Astrocyte of the spinal cord (primary cell): ENCODE results near the gene RTL10.

ENCODE experiments used
- DNase-seq: peaks from one replicate; pipeline ENCODE4 v3.0.0; 2011; ENCODE audit warnings: low read depth, low spot score
- H3K4me3 ChIP-seq: 2 replicates; pipeline ENCODE4 v1.5.1; 2011; ENCODE audit warnings: low read depth, mild to moderate bottlenecking, low read length, moderate library complexity
- CTCF ChIP-seq: IDR thresholded peaks from 2 replicates; pipeline ENCODE4 v1.5.1; 2012; ENCODE audit warnings: low read depth, mild to moderate bottlenecking, low read length, inconsistent platforms
- in situ Hi-C: cut with HindIII; loops from 2 replicates; pipeline ENCODE4 v1.10.0; 2017; ENCODE audit warnings: low sequenced_read_pairs

The RTL10 gene

GRCh38 chr22:19846620-19847344 lies 7.9 kb downstream of the RTL10 start:
- no peak for DNase-seq
- in situ Hi-C loops: no loop called here
- TF ChIP-seq CTCF: no peak
- no peak overlapping the region for H3K4me3 ChIP-seq

GRCh38 chr22:19845054-19845722 lies 9.5 kb downstream of the RTL10 start:
- DNase-seq: no peak
- no peak for TF ChIP-seq CTCF
- H3K4me3 ChIP-seq: no peak overlapping the region
- in situ Hi-C loops: no loop called here

GRCh38 chr22:19844377-19845053 lies 10.2 kb downstream of the RTL10 start:
- H3K4me3 ChIP-seq: no peak overlapping the region
- in situ Hi-C loops: no loop called here
- no peak for DNase-seq
- TF ChIP-seq CTCF: no peak

GRCh38 chr22:19843857-19844376 lies 10.8 kb downstream of the RTL10 start:
- no peak for DNase-seq
- no peak overlapping the region for H3K4me3 ChIP-seq
- no peak for TF ChIP-seq CTCF
- in situ Hi-C loops: no loop called here

- DNase-seq: no peak
- H3K4me3 ChIP-seq: no peak overlapping the region
- TF ChIP-seq CTCF: no peak
- in situ Hi-C loops: no loop called here
These were observed 11.4 kb downstream of the RTL10 start for GRCh38 chr22:19843107-19843856.
